Transverse colon (tissue), 4 donors: ENCODE data around the gene CACNA1A.
A peak's percentile ranks its signal among the peaks of the same experiment; 100 is the strongest.

ENCODE experiments used
- CTCF ChIP-seq, 5 experiments: fragments of 200-600 bp in 3 of 5; fragments of 450-650 bp in 2 of 5; sonication (generic) in 3 of 5; IDR thresholded peaks; 1 replicate in 2 of 5; 2 replicates in 3 of 5; pipeline ENCODE4 v1.5.1; 2016 to 2017; ENCODE audit warnings: antibody characterized with exemption in 5 of 5, inconsistent platforms in 3 of 5, mild to moderate bottlenecking in 2 of 5, moderate library complexity in 1 of 5
- POLR2A ChIP-seq: fragments of 450-650 bp; IDR thresholded peaks from one replicate; pipeline ENCODE4 v1.6.1; 2016; ENCODE audit warnings: antibody characterized with exemption, mild to moderate bottlenecking, moderate library complexity
- POLR2AphosphoS5 ChIP-seq, 3 donors: sonication (generic); formaldehyde crosslinking; IDR thresholded peaks; one replicate each; pipeline ENCODE4 v1.6.1; 2016; ENCODE audit warnings: antibody characterized with exemption in 3 of 3

- TF ChIP-seq CTCF (IDR thresholded peaks at IDR 0.05) (peak in 1 of 5 experiments; percentile 18), POLR2A (peak; percentile 39), POLR2AphosphoS5 (IDR thresholded peaks at IDR 0.05) (peak in 2 of 3 donors; percentile 34 to 47)
These were observed 315.3 kb downstream of the CACNA1A start for GRCh38 chr19:13190781-13191540.
